ENCODE data around the gene NWD2.
"Not testable (repeated sequence)": the region's sequence is repeated elsewhere in the genome, so short reads cannot be mapped to it uniquely, and the experiment has no call there.

The NWD2 gene

GRCh38 chr4:37244583-37245390, at the start of gene NWD2:
TSS of gene NWD2 (plus strand) at chr4:37244743. CDS start at chr4:37245068, 325 bp downstream.
- no peak for DNase-seq

- no peak for DNase-seq
Observed at GRCh38 chr4:37197899-37198298, 46.6 kb upstream of the NWD2 start.

- not testable (repeated sequence) for DNase-seq
Observed at GRCh38 chr4:37204740-37205139, 39.8 kb upstream of the NWD2 start.

- DNase-seq = no peak
Observed at GRCh38 chr4:37216209-37216608, 28.3 kb upstream of the NWD2 start.

GRCh38 chr4:37219242-37219641, 25.3 kb upstream of the NWD2 start:
- no peak for DNase-seq

- DNase-seq = no peak
Observed at GRCh38 chr4:37219990-37220389, 24.6 kb upstream of the NWD2 start.

- DNase-seq = no peak
Observed at GRCh38 chr4:37220685-37221084, 23.9 kb upstream of the NWD2 start.

GRCh38 chr4:37223732-37224131, 20.8 kb upstream of the NWD2 start:
- DNase-seq = no peak

- DNase-seq = no peak
Observed at GRCh38 chr4:37224854-37225253, 19.7 kb upstream of the NWD2 start.

GRCh38 chr4:37225778-37226177, 18.8 kb upstream of the NWD2 start:
- no peak for DNase-seq

- no peak for DNase-seq
Observed at GRCh38 chr4:37232315-37232714, 12.2 kb upstream of the NWD2 start.

GRCh38 chr4:37236165-37236564, 8.4 kb upstream of the NWD2 start:
- no peak for DNase-seq

GRCh38 chr4:37241647-37242046, 2.9 kb upstream of the NWD2 start:
- no peak for DNase-seq

- no peak for DNase-seq
Observed at GRCh38 chr4:37243051-37243450, 1.5 kb upstream of the NWD2 start.

GRCh38 chr4:37243722-37244582, 591 bp upstream of the NWD2 start:
- no peak for DNase-seq

- DNase-seq = no peak
Observed at GRCh38 chr4:37245391-37245954, 930 bp downstream of the NWD2 start.

- DNase-seq = no peak
Observed at GRCh38 chr4:37246891-37247290, 2.3 kb downstream of the NWD2 start.

- no peak for DNase-seq
Observed at GRCh38 chr4:37258221-37258620, 13.7 kb downstream of the NWD2 start.

GRCh38 chr4:37268319-37268718, 23.8 kb downstream of the NWD2 start:
- DNase-seq = no peak

- no peak for DNase-seq
Observed at GRCh38 chr4:37279121-37279520, 34.6 kb downstream of the NWD2 start.

- no peak for DNase-seq
Observed at GRCh38 chr4:37279894-37280592, 35.5 kb downstream of the NWD2 start.

GRCh38 chr4:37299468-37299867, 54.9 kb downstream of the NWD2 start:
- no peak for DNase-seq

GRCh38 chr4:37304612-37305011, 60.1 kb downstream of the NWD2 start:
- DNase-seq = no peak

Measured in activated CD4-positive, alpha-beta T cell treated with anti-CD3 and anti-CD28 coated beads, Interleukin-2, amount 50 U/mL, for 48 hours (primary cell).